Daoy (cell line): ENCODE data around the gene PLXNA4. TPM values are rescaled to one million over a fixed set of nuclear protein-coding genes. Genes with fewer than 3 reads are reported as not detected.
"Not testable (repeated sequence)": the region's sequence is repeated elsewhere in the genome, so short reads cannot be mapped to it uniquely, and the experiment has no call there.

Source experiments
- DNase-seq: peaks from one replicate; pipeline ENCODE4 v3.0.0-alpha.2; 2015; ENCODE audit warnings: low read depth
- total RNA-seq: library from RNA; depleted of rRNA; stranded (reverse); fragments of >200 nt; shearing (Covaris generic); gene quantifications from 2 replicates; pipeline ENCODE4 v1.2.3, GENCODE V29; 2014

Gene PLXNA4
- total RNA-seq, 1 experiment from 2014 or later = 0.69 TPM

DNA sequence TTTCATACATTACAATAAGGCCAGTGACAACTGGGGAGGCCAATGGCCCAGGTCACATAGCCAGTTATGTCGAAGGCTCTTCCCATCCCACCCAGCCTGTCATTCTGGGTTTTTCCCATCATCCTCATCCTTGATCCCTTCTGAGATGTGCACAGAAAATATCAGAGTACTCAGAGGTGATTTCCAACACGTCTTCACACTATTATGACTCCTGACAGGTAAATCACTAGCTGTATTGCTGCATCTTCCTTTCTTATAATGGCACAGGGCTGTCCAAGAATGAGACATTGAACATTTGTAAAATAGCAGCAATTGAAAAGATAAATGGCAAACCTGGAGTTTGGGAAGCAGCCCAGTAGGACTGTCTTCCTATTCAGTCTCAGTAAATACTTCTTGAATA lies 159.9 kb downstream of the PLXNA4 start:
- DNase-seq = no peak

DNA sequence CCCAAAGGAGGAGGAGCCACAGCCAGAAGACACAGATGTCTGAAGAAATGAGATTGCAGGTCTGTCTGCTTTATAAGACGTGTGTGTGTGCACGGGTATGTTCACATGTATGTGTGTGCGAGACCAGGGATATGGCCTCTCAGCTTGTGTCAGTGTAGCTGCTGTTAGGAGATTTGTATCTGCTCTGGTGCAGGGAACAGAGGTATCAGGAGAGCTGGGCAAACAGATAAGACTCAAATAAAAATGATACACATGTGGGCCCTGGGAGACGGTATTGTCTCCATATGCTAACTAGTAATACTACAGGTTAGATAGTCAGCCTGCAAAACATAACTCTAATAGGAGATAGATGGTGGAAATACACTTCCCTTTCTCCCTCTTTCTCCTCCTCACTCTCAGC lies 161.0 kb downstream of the PLXNA4 start:
- no peak for DNase-seq

DNA sequence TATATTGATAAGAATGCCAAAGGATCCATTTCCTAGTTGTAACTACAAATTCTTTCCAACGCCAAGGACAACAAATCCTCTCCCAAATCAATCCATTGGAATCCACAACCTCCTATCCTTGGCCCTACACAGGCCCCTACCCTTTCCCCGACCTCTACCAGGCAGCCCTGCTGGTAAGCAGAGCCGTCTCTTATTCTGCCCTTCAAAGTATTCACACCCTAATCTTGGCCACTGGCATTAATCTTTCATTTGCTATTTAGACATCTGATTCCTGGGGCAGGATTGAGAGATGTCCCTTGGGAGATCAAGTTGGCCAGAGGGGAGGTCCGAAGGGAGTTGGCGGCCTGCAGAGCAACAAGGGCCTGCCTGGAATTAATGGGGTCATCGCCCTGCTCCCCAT lies 161.4 kb downstream of the PLXNA4 start:
- no peak for DNase-seq

DNA sequence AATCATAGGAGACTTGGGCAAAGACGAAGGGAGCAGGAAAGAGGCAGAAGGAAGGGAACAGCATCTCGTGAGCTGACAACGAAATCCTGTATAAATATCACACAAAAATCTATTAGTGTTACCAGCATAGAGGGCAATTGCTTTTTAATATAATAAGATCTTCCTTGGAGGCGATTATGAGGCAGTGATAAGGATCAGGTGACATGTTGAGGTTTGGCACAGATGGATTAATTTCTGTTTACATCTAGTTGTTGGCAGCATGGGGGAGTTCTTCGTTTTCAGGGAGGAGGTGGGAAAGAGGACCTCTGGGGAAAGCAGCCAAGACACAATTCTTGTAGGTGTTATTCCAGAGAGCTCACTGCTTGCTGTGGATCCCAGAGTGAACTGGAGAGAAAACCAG lies 163.8 kb downstream of the PLXNA4 start:
- DNase-seq = no peak

DNA sequence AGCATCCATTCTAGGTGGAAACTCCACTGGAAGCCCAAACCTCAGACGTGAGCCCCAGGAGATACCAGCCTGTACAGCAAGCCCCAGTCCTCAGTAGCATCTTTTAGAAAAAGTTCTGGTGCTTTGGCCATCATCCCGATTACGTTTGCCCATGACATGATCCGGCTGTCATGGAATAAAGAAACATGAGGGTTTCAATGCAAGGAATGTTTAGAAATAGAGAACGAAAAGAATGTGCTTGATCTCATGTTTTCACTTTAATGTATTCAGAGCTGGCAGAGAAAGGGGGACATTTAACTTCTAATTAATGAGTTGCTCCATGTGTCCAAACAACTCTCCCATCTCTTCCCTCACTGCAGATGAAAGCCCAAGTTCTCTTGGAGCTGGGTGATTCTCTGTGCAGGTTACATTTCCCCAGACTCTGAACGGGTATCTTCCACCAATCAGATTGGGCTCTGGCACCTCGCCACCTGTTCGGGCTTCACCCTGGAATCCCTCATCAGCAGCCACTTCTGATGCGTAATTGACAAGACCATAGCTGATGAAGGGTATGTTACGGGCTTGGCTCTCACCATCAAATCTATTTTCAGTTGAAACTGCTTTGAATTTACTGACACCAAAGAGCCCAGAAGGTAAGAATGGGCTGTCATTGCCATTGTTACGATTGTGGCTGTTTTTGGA lies 165.3 kb downstream of the PLXNA4 start:
- DNase-seq = no peak

DNA sequence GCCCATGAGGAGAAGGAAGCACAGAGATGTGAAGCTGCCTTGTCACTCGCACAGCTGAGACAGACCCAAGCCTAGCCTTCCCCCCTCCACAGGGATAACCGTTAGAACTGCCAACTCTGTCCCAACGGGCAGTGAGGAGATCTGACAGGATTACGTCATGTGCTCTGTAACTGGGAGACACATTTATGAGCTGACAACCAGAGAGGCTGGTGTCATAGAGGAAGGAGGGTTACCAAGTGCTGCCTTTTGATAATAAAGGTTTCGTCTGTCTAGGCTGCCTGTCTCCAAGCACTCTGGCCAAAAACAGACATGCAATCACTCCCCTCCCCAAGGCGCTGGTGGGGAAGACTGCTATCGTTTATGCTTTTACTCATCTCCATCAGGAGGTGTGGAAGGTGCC lies 165.9 kb downstream of the PLXNA4 start:
- peak; percentile 38 for DNase-seq

DNA sequence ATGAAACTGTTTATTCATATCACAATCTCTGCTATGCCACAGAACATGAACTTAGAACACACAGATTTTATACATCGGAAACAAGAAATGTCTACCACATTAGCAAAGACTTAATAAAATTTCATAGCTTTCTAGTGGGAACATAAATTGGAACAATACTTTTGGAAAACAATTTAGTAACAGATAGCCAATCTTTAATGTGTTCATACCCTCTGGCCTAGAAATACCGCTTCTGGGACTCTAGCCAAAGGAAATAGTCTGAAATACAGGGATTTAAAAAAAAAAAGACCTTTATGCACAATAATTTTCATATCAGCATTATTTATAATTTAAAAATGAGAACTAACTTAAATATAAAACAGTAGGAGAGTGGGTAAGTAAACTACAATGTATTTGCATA lies 168.5 kb downstream of the PLXNA4 start:
- no peak for DNase-seq

DNA sequence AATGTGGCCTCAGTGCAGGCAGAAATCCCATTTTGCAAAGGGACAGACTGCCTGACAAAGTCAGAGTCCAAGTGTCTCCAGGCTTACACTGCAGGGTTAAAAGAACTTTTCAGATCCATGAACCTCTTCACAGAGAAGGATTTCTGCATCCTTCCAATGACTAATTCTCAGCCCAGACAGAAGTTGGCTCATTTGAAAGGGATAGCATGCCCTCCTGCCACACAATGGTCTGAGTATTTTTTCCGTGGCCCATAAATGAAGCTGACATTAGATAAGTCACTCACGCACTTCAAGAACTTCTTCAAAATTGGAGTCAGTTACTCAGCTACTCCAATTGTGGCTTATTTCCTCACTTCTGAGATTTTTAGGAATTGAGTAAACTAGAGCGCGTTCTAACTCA lies 170.2 kb downstream of the PLXNA4 start:
- peak; percentile 44 for DNase-seq

DNA sequence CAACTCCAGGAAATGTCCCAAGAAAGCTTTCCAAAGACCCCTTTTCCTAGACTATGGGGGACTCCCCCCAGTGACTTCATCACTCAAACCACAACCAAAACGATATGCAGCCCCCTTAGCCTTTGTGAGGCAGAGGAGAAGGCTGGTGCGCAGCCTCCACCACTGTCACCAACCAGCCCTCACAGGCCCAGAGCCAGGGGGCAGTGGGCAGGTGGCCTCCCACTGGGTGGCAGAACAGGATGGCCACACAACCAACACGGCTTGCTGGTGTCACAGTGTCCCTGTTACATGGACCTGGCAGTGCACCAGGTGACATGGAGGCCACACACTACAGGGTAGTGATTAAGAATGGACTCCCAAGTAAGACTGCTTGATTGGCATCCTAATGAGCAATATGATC lies 172.0 kb downstream of the PLXNA4 start:
- DNase-seq = no peak

DNA sequence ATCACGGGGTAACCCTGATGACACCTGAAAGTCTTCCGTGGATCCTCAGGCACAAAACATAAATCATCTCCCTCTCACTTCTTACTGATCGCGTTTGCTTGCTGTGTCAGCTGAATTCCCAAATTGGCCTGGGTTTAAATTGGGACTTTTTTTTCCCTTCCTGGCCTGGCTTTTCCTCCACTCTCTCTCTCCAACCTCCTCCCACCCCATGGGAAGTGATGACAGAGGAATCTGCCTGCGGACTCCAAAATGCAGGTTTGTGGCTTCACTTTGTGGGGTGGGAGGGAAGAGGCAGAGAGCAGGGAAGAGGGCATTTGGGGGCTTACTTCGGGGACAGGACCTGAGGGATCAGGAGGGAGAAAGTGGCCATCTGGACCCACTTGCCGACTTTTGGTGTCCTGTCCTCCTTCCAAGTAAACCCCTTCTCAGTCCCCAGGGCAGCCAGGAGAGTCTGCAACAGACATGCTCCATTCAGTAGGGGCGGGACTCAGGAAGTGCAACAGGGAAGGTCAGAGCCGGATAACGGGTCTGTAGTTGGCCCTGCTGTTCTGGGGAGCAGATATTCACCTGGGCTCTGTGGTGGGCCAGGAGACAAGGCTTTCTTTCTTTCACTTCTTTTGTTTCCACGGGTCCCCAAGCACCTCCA lies 172.7 kb downstream of the PLXNA4 start:
- no peak for DNase-seq

DNA sequence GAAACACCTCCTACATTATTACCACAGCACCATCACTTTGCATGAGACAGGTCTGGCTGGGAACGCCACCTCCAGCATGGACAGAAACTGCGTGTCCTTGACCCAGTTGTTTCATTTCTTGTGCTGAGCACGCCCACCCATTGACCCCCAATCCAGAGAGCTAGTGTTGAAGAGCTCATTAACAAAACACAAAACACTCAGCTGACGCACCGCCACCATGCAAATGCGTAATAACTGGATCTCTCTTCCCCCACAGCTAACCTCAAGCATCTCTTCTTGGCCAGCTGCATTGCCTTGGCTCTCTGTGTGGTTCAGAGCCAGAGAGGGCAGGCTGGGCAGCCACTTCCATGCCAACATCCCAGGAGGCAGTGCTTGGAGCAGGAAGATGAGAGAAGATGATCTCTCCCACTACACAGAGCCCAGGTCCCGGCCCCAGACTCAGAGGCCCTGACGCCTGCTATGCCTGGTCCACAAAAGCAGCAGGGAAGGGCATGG lies 173.5 kb downstream of the PLXNA4 start:
- DNase-seq = peak; percentile 50

DNA sequence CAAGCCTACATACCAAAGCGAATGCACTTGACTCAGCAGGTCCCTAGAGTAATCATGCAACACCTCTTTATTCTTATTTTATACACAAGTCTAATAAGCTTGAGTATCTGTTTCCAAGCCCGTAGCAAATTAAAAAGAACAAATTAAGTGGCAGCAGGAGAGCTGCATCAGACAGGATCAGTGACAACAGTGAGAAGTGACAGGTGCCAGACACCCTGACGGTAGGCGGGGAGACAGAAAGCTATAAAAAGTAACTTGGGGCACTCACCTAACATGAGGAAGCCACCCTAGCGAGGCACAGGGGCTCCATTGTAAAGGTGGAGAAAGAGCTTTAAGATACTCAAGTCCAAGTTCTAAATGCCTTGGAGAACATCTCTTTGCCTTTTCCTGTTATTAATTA lies 174.2 kb downstream of the PLXNA4 start:
- DNase-seq = no peak

DNA sequence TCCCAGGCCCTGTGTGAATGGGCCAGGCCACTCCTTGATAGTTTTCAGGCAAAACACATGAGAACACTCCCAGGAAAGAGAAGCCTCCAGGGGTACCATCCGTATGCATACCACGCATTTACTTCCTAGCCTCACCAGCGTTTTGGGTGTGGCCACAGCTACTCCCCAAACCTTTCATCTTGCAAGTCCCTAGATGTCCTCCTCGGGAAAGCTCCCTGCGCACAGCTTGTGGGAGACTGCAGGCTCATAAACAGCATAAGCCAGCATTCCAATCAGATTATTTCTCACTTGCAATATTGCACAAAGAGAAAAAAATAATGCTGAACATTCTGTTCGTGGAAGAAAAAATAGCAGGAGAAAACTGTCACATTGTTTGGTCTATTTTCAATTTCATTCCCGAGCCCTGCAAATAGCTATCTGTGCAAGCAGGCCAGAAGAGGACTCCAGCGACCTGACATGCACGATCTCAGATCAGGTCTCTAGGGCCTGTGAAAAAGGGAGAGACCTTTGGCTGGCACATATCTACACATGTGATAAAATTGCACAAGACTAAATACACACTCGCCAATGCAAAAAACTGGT lies 175.6 kb downstream of the PLXNA4 start:
- DNase-seq = no peak

DNA sequence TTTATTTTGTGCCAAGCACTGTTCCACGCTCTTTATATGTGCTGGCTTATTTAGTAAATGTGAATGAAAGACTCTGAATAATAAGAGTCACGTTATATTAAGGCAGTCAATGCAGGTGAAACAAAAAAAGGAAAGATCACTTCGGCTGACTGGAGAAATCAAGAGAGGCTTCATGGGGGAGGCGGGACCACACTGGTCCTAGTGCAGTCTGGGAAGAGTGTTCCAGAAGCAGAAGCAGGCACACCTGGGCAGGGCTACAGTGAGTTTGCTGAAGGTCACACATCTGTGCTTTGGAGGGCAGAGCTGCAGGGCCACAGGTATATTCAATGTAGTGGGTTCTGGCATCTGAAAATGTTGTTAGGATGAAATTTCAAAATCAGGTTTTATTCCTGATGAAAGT lies 176.9 kb downstream of the PLXNA4 start:
- DNase-seq = no peak

DNA sequence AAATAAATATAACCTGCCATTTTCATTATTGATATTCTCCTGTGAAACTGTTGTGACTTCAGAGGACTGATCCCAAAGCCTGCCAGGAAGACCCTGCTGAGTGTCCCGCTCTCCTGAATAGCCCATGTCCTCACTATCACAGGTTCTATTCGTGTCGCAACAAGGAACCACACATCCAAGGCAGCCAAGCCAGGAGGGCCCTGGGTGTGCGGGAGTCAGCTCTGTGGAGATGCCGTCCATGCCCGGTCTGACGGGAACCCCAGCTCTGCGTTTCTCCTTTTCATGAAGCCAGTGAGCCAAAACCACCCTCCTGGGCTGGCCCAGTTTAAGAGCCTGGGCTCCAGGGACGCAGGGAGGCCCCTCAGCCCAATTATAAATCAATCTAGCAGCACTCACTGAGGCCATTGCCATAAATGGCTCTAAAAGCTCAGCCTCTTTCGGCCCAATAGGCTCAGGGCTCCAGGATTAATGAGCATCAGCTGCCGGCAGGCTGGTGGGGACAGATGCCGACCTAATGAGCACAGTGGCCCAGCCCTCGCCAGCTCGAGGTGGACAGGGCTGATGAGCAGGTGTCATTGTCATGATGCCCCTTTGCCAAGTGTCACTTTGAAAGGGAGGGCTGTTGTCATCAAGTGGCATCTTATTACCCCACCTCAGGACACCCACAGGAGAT lies 177.9 kb downstream of the PLXNA4 start:
- no peak for DNase-seq

DNA sequence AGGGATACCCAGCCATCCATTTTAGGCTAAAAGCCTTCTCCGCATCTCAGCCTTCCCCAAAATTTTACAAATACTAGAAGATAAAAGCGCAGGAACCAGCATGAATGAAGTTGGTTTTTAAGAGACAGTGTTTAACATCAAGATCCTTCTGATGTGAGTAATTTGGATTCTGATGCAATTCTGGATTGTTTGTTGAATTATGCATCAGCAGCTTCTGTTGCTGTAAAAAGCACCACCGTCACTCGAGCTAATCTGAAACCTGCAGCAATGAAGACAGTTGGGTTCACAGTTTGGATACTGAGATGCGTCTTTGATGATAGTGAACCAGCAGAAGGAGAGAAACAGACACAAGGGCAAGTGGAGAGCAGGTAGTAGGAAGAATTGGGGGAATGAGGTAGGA lies 179.2 kb downstream of the PLXNA4 start:
- DNase-seq = no peak

DNA sequence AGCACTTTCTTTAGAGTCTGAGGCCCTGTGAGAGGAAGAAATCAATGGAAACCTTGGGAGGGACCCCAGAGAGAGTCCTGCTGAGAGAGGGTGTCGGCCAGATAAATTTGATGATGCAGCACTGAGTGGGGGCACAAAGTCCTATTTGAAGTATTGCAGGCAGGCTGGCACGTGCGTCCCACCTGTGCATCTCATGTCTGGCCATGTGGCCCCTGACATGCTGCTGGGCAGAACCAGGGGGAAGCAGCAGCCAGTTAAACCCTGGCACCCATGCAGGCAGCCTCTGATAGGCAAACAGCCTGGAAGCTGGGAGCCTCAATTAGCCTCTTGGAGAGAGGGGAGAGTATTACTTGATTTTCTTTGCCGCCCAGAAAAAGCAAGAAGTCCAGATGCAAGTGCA lies 180.9 kb downstream of the PLXNA4 start:
- DNase-seq = no peak

DNA sequence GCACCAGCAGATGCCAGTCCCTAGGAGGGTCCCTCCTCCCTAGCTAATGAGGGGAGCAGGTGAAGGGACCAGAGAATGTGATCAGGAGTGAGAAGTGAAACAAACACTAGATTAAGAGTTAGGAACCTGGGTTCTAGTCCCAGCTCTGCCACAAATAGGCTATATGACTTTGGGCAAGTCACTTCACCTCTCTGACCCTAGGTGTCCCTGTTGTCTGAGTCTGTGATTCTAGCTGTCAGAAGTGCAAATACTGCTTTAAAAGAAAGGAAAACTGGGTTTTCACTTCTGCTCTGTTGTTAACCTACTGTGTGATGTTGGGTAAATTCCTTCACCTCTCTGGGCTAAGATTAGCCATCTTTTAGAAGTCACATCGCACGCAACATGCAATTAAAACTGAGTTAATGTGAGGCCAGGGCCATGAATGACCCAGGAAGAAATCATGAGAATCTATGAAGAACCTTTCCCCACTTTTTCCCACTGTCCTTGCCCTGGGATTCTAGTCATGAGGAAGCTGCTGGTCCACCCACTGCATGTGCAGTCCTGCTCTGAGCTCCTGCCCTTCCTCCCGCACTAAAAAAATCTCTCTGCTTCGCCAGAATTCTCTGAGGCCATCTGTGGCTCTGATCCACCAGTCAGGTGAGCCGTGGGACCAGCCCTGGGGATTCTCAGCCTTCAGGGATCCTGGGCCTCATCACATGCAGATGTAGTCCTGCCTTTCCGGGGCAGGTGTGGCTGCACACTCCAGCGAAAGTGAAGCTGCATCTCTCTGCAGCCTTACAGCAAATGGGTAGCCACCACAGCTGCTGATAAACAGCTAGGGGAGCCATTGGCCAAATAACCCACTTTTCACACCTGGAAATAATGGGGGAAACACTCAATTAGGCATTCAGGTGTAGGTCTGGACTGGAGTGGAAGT lies 181.7 kb downstream of the PLXNA4 start:
- DNase-seq = peak; percentile 27

DNA sequence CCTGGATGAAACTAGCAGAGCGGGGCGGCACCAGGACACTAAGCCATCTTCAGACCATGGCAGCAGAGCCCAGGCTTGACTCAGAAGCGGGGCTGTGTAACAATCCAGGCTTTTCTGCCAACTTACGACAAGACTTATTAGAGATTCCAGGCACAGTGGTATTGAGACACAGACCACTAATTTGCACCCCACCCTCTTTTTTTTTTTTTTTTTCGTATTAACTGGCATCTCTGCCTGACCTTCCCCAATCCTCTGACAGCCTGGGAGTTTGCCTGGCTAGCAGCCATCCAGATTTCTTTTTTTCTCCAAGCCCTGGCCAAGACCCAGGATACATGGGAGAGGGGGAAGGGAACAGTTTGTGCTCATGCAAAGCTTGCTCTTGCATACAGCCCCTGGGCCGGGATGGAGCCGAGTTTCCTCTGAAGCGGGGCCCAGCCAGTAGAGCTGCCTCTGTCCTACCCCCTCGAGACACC lies 182.4 kb downstream of the PLXNA4 start:
- no peak for DNase-seq

DNA sequence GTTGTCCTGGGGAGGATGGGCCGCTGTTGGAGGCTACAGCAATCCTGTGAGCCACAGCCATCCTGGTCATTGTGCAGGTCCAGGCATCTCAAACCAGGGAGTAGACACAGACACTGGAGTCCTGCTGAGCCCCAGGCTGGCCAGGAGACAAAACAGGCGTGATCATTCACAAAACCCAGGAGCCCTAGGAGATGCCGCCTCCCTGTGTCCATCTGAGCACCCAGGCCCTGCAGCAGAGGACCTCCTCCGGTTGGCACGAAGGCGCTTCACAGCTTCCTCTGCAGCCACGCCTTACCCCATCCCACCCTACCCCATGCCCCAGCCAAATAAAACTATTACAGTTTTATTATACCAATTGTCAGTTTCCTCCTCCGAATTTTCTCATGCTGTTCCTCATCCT lies 183.6 kb downstream of the PLXNA4 start:
- no peak for DNase-seq

DNA sequence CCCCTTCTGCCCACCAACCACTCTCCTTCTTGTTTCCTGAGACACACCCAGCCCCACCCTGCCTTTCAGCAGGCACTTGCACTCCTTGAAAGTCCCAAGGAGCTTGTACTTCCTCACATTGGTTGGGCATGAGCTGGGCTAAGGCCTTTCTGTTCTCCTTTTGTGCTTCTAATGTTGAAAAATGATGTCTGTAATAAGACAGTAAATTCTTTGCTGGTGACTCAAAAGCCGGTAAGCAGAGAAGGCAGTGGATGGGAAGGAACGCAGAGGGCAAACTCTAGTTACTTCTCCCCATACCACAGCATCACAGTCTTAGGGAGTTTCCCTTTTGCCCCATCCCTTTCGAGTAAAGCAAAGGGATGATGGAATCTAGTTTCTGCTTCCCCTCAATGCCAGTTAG lies 185.6 kb downstream of the PLXNA4 start:
- DNase-seq = peak; percentile 65

DNA sequence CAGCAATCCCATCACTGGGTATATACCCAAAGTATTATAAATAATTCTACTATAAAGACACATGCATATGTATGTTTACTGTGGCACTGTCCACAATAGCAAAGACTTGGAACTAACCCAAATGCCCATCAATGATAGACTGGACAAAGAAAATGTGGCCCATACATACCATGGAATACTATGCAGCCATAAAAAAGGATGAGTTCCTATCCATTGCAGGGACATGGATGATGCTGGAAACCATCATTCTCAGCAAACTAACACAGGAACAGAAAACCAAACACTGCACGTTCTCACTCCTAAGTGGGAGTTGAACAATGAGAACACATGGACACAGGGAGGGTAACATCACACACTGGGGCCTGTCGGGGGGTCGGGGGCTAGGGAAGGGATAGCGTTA lies 186.2 kb downstream of the PLXNA4 start:
- not testable (repeated sequence) for DNase-seq
